PFSK-1 (cell line): ENCODE measurements around the gene BICD1.

Experiments used
- FOXP2 ChIP-seq: optimal IDR thresholded peaks from 2 replicates; pipeline ENCODE3; 2011; ENCODE audit warnings: borderline replicate concordance, control low read depth, inconsistent platforms; ENCODE audit not compliant: insufficient read depth; ENCODE audit errors: extremely low read length, extremely low read depth
- POLR2AphosphoS5 ChIP-seq: IDR thresholded peaks from 2 replicates; pipeline ENCODE4 v1.6.1; 2012; ENCODE audit warnings: low read depth, mild to moderate bottlenecking, control low read depth, low read length, moderate library complexity
- REST ChIP-seq, 2 experiments: IDR thresholded peaks; 2 replicates each; pipeline versions ENCODE4 v1.6.1 to v1.8.0; 2011 to 2012; ENCODE audit warnings: low read depth in 2 of 2, low read length in 2 of 2, control low read depth in 1 of 2, inconsistent platforms in 1 of 2, mild to moderate bottlenecking in 1 of 2, moderate library complexity in 1 of 2; ENCODE audit not compliant: insufficient read depth in 1 of 2
- SIN3A ChIP-seq: IDR thresholded peaks from 2 replicates; pipeline ENCODE4 v1.6.1; 2012; ENCODE audit warnings: mild to moderate bottlenecking, low read length, moderate library complexity, borderline replicate concordance; ENCODE audit not compliant: insufficient read depth
- TAF1 ChIP-seq: IDR thresholded peaks from 2 replicates; pipeline ENCODE4 v1.6.1; 2012; ENCODE audit warnings: low read length, control low read depth, borderline replicate concordance; ENCODE audit not compliant: insufficient read depth

DNA sequence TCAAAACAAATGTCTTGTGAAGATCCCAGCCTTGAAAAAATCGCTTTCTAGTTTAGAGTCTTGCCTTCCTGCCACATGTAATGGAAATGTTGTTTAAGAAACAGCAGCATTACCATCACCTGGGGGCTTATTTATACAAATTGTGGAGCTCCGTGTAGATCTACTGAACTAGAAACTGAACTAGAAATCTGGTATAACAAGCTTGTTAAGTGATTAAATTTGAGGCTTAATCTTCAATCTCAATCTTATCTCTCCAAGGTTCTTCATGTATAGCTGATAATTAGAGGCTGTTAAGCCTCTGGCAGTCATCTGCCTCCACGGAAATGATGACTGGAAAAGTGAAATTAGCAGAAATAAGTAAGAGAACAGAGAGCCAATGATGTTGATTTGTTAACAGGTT lies 200.7 kb downstream of the BICD1 start:
- TF ChIP-seq POLR2AphosphoS5: no peak
- no peak for TF ChIP-seq REST (IDR thresholded peaks at IDR 0.05; ENCODE audit: insufficient read depth in 1 of 2, low read depth in 2 of 2, low read length in 2 of 2)
- no peak for TF ChIP-seq TAF1
- no peak for TF ChIP-seq FOXP2
- TF ChIP-seq SIN3A: no peak
